BJ (cell line): ENCODE measurements around the gene BASP1. TPM values are rescaled to one million over a fixed set of nuclear protein-coding genes. Genes with fewer than 3 reads are reported as not detected.

ENCODE experiments used
- CTCF ChIA-PET: fragments of 350-600 bp; formaldehyde crosslinking; extraction: SDS; loops from one replicate; lab custom pipeline; 2021; ENCODE audit warnings: antibody characterized with exemption, inconsistent platforms; lab: Yijun Ruan, JAX
- POLR2A ChIA-PET: fragments of 300-600 bp; sonication (Branson Sonifier 250); formaldehyde crosslinking; extraction: SDS; loops from one replicate; lab custom pipeline; 2021; ENCODE audit warnings: antibody characterized with exemption; lab: Charles Lee
- DNase-seq: peaks from one replicate; pipeline ENCODE4 v3.0.0-alpha.2; 2011; ENCODE audit warnings: low read depth
- H3K27me3 ChIP-seq: 2 replicates; pipeline ENCODE4 v1.6.0; 2011; ENCODE audit warnings: low read length; ENCODE audit not compliant: control insufficient read depth, insufficient read depth
- H3K36me3 ChIP-seq: 2 replicates; pipeline ENCODE4 v1.5.1; 2011; ENCODE audit warnings: low read length; ENCODE audit not compliant: control insufficient read depth, insufficient read depth
- H3K4me3 ChIP-seq: 2 replicates; pipeline ENCODE4 v1.5.1; 2011; ENCODE audit warnings: low read depth, mild to moderate bottlenecking, control low read depth, low read length
- CTCF ChIP-seq: IDR thresholded peaks from 2 replicates; pipeline ENCODE4 v1.5.1; 2011; ENCODE audit warnings: low read depth, mild to moderate bottlenecking, control low read depth, inconsistent platforms, low read length, moderate library complexity; ENCODE audit not compliant: insufficient read depth
- polyA plus RNA-seq: library from polyadenylated mRNA; depleted of rRNA; stranded (reverse); fragments of >200 nt; gene quantifications from 2 replicates; pipeline ENCODE4 v1.2.3, GENCODE V29; 2011

BASP1 gene
- polyA plus RNA-seq, 1 experiment, result 48.7 TPM

- no peak for TF ChIP-seq CTCF
- Histone ChIP-seq H3K36me3 (no peaks in the 10 kb centered on the region), H3K27me3 (no peaks in the 10 kb centered on the region), H3K4me3 (no peak overlapping the region)
- CTCF ChIA-PET, result interaction anchor here (1.1 kb wide), 1 partner anchor 391 kb away, joined by 3 read pairs; no protein-coding TSS in a partner anchor
- no peak for DNase-seq
- POLR2A ChIA-PET, result no interaction called here
These were observed 34.9 kb upstream of the BASP1 start for GRCh38 chr5:17182494-17182893.

DNA sequence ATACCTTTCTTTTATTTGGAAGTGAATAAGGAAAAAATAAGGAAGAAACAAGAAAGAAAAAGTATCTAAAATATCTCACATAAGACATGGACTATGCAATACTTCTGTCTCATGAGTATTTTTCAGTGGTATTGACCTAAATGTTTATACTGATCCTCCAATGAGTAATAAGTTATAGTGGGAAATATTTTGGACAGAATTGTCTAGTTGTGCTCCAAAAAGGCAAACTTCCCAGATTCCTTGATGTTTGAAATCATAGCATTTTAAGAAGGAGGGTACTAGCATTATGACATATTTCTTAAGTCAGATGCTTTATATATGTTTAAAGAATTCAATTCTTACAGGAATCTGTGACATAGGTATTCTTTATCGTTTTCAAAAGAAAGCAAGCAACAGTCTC is 34.5 kb upstream of the BASP1 start:
- Histone ChIP-seq H3K27me3 (no peaks in the 10 kb centered on the region), H3K4me3 (no peak overlapping the region), H3K36me3 (no peaks in the 10 kb centered on the region)
- ChIA-PET CTCF (interaction anchor here (1.1 kb wide), 1 partner anchor 392 kb away, joined by 3 read pairs; no protein-coding TSS in a partner anchor), POLR2A (no interaction called here)
- DNase-seq, result no peak
- TF ChIP-seq CTCF, result no peak

- POLR2A ChIA-PET, result no interaction called here
- no peak for TF ChIP-seq CTCF
- CTCF ChIA-PET, result no interaction called here
These were observed 33.6 kb upstream of the BASP1 start for GRCh38 chr5:17183831-17184230.

DNA sequence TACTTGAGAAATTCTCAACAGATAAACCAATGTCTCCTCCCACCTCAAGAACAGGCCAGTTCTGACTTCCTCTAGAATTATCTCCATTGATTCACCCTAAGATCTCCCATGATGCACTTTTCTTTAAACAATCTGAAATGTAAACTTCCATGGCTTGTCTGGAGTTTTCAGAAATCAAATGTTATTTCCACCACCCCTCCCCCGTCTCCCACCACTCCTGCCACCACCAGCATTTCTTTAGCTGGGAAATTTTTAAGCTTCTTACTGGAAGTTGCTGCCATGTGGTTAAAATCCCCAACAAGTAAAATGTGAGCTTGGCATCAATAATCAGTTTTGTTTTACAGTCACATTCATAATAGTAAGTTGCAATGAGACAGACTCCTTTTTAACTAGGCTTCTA is 32.8 kb upstream of the BASP1 start:
- CTCF ChIA-PET, result interaction anchor here (1.1 kb wide), 1 partner anchor 24 kb away, joined by 3 read pairs; no protein-coding TSS in a partner anchor

More at GRCh38 chr5:17183831-17184230, 33.6 kb upstream of the BASP1 start:
- Histone ChIP-seq H3K36me3 (no peaks in the 10 kb centered on the region), H3K27me3 (no peaks in the 10 kb centered on the region), H3K4me3 (no peak overlapping the region)
- no peak for DNase-seq

DNA sequence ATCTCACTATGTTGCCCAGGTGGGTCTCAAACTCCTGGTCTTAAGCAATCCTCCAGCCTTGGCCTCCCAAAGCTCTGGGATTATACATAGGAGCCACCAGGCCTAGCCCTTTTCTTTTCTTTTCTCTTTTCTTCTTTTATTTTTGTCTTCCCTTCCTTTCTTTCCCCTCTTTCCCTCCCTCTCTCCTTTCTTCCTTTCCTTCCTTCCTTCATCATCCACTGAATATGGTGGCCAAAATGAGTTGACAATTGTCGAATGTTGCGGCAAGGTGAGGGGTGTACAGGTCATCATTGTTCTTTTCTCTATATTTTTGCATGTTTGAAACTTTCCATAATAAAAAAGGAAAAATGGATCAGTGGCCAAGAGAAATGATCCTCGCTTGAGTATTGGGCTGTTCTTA is 32.1 kb upstream of the BASP1 start:
- Histone ChIP-seq H3K27me3 (no peaks in the 10 kb centered on the region), H3K4me3 (no peak overlapping the region), H3K36me3 (no peaks in the 10 kb centered on the region)
- ChIA-PET POLR2A (interaction anchor here (0.7 kb wide), 1 partner anchor 375 kb away, joined by 4 read pairs; no protein-coding TSS in a partner anchor), CTCF (interaction anchor here (0.7 to 1.4 kb wide), 3 partner anchors 25 to 252 kb away, joined by 3 to 4 read pairs (median 3); no protein-coding TSS in a partner anchor)
- no peak for TF ChIP-seq CTCF
- DNase-seq, result no peak

More for the DNA sequence above, 32.8 kb upstream of the BASP1 start:
- Histone ChIP-seq H3K4me3 (no peak overlapping the region), H3K27me3 (no peaks in the 10 kb centered on the region), H3K36me3 (no peaks in the 10 kb centered on the region)
- no peak for TF ChIP-seq CTCF
- POLR2A ChIA-PET, result interaction anchor here (0.7 kb wide), 1 partner anchor 375 kb away, joined by 4 read pairs; no protein-coding TSS in a partner anchor
- DNase-seq, result no peak
